ENCODE measurements around the gene TMEM179B.

DNA sequence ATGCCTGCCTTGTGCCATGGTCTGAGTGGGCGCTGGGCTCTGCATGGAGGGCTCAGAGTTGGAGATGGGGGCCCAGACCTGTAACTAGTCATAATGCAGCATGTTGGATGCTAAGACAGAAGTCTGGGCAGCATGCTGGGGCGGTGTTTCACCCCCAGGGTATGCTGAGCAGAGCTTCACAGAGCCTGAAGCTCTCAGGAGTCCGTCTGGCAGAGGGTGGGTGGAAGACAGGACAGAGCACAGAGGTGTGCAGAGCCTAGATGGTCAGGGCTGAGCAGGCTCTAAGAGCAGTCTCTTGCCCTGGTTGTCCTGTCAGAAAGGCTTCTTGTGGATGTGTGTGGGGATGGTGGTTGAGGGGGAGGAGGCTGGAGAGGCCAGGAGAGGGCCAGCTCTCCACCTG is 8.8 kb upstream of the TMEM179B start:
- TF ChIP-seq GATA3 (IDR thresholded peaks at IDR 0.05; ENCODE audit: low read depth, low read length) (no peak), GATA2 (IDR thresholded peaks at IDR 0.05; ENCODE audit: low read depth, low read length) (no peak)

Measured in SH-SY5Y (cell line).